ENCODE data around the gene LCORL.
"Not testable (repeated sequence)": the region's sequence is repeated elsewhere in the genome, so short reads cannot be mapped to it uniquely, and the experiment has no call there.

Gene LCORL

GRCh38 chr4:18021720-18022571 is at the start of gene LCORL:
Gene LCORL (minus strand): TSS chr4:18021755. CDS start chr4:18021751, 4 bp downstream.
- DNase-seq (ENCODE audit: extremely low read depth in 1 of 2, low read depth in 1 of 2) = peak; percentile 77 to 81

- DNase-seq (ENCODE audit: extremely low read depth in 1 of 2, low read depth in 1 of 2) = no peak
Observed at GRCh38 chr4:18069810-18070209, 48.3 kb upstream of the LCORL start.

- no peak for DNase-seq (ENCODE audit: extremely low read depth in 1 of 2, low read depth in 1 of 2)
Observed at GRCh38 chr4:18067031-18067430, 45.5 kb upstream of the LCORL start.

GRCh38 chr4:18063079-18063478 is 41.5 kb upstream of the LCORL start:
- no peak for DNase-seq (ENCODE audit: extremely low read depth in 1 of 2, low read depth in 1 of 2)

- DNase-seq (ENCODE audit: extremely low read depth in 1 of 2, low read depth in 1 of 2) = no peak
Observed at GRCh38 chr4:18057821-18058533, 36.4 kb upstream of the LCORL start.

- no peak for DNase-seq (ENCODE audit: extremely low read depth in 1 of 2, low read depth in 1 of 2)
Observed at GRCh38 chr4:18056030-18056429, 34.5 kb upstream of the LCORL start.

- DNase-seq (ENCODE audit: extremely low read depth in 1 of 2, low read depth in 1 of 2) = no peak
Observed at GRCh38 chr4:18052158-18052557, 30.6 kb upstream of the LCORL start.

GRCh38 chr4:18051281-18051680 is 29.7 kb upstream of the LCORL start:
- no peak for DNase-seq (ENCODE audit: extremely low read depth in 1 of 2, low read depth in 1 of 2)

- no peak for DNase-seq (ENCODE audit: extremely low read depth in 1 of 2, low read depth in 1 of 2)
Observed at GRCh38 chr4:18050448-18050847, 28.9 kb upstream of the LCORL start.

GRCh38 chr4:18049446-18049845 is 27.9 kb upstream of the LCORL start:
- no peak for DNase-seq (ENCODE audit: extremely low read depth in 1 of 2, low read depth in 1 of 2)

GRCh38 chr4:18042754-18043153 is 21.2 kb upstream of the LCORL start:
- DNase-seq (ENCODE audit: extremely low read depth in 1 of 2, low read depth in 1 of 2) = no peak

GRCh38 chr4:18042012-18042411 is 20.5 kb upstream of the LCORL start:
- DNase-seq (ENCODE audit: extremely low read depth in 1 of 2, low read depth in 1 of 2) = no peak

- no peak for DNase-seq (ENCODE audit: extremely low read depth in 1 of 2, low read depth in 1 of 2)
Observed at GRCh38 chr4:18041114-18041513, 19.6 kb upstream of the LCORL start.

GRCh38 chr4:18039113-18039512 is 17.6 kb upstream of the LCORL start:
- DNase-seq (ENCODE audit: extremely low read depth in 1 of 2, low read depth in 1 of 2) = no peak

GRCh38 chr4:18036369-18036768 is 14.8 kb upstream of the LCORL start:
- DNase-seq (ENCODE audit: extremely low read depth in 1 of 2, low read depth in 1 of 2) = not testable (repeated sequence)

GRCh38 chr4:18034099-18034498 is 12.5 kb upstream of the LCORL start:
- DNase-seq (ENCODE audit: extremely low read depth in 1 of 2, low read depth in 1 of 2) = no peak

- DNase-seq (ENCODE audit: extremely low read depth in 1 of 2, low read depth in 1 of 2) = no peak
Observed at GRCh38 chr4:18033111-18034085, 11.8 kb upstream of the LCORL start.

- DNase-seq (ENCODE audit: extremely low read depth in 1 of 2, low read depth in 1 of 2) = no peak
Observed at GRCh38 chr4:18025288-18025687, 3.7 kb upstream of the LCORL start.

- DNase-seq (ENCODE audit: extremely low read depth in 1 of 2, low read depth in 1 of 2) = no peak
Observed at GRCh38 chr4:18022572-18023050, 1.1 kb upstream of the LCORL start.

- DNase-seq (ENCODE audit: extremely low read depth in 1 of 2, low read depth in 1 of 2) = peak in 1 of 2 donors; percentile 8
Observed at GRCh38 chr4:18021470-18021719, 160 bp downstream of the LCORL start.

All from stimulated activated CD8-positive, alpha-beta memory T cell treated with anti-CD3 and anti-CD28 coated beads, Interleukin-7, amount 100 ng/mL, for 48 hours (primary cell).